ENCODE results near the gene KIF26B.

- TF ChIP-seq EZH2phosphoT487 (IDR thresholded peaks at IDR 0.05; ENCODE audit: insufficient read depth, low read depth) (no peak), EZH2 (IDR thresholded peaks at IDR 0.05; ENCODE audit: insufficient read depth, poor library complexity, severe bottlenecking) (no peak)
Observed at GRCh38 chr1:245118066-245118465, 36.7 kb upstream of the KIF26B start.

Measured in GM23248 (cell line).